Esophagus squamous epithelium (tissue), 5 donors: ENCODE measurements around the gene BLOC1S4. TPM values are rescaled to one million over a fixed set of nuclear protein-coding genes. Genes with fewer than 3 reads are reported as not detected.

ENCODE experiments used
- DNase-seq: peaks from one replicate; lab custom pipeline; 2025; lab: John Stamatoyannopoulos, UW
- H3K27ac ChIP-seq, 4 donors: fragments of 200-600 bp; sonication (generic); one replicate each; pipeline ENCODE4 v1.5.1; 2016 to 2019; ENCODE audit warnings: mild to moderate bottlenecking in 1 of 4
- H3K27me3 ChIP-seq, 4 donors: fragments of 200-600 bp; sonication (generic); 1 replicate in 3 of 4; 2 replicates in 1 of 4; pipeline versions ENCODE4 v1.5.1 to v1.6.0; 2017 to 2021; ENCODE audit warnings: antibody characterized with exemption in 1 of 4
- H3K36me3 ChIP-seq, 3 donors: fragments of 200-600 bp; sonication (generic); one replicate each; pipeline ENCODE4 v1.5.1; 2016 to 2019
- H3K4me1 ChIP-seq, 3 donors: fragments of 200-600 bp; sonication (generic); one replicate each; pipeline ENCODE4 v1.5.1; 2017 to 2019
- H3K4me3 ChIP-seq, 4 donors: fragments of 200-600 bp; sonication (generic); 1 replicate in 3 of 4; 2 replicates in 1 of 4; pipeline ENCODE4 v1.5.1; 2016 to 2019; ENCODE audit warnings: mild to moderate bottlenecking in 2 of 4, moderate library complexity in 1 of 4
- H3K9me3 ChIP-seq, 3 donors: fragments of 200-600 bp; sonication (generic); one replicate each; pipeline ENCODE4 v1.5.1; 2016 to 2019
- POLR2A ChIP-seq, 4 donors: fragments of 450-650 bp; IDR thresholded peaks; one replicate each; pipeline ENCODE4 v1.6.1; 2017; ENCODE audit warnings: antibody characterized with exemption in 4 of 4, mild to moderate bottlenecking in 4 of 4, moderate library complexity in 3 of 4
- WGBS, 2 donors: methylation state at CpG; one replicate each; pipeline ENCODE4 v1.1.5; 2018; 5-methylcytosine and 5-hydroxymethylcytosine counted together
- intact Hi-C: fragments of 100-400 bp; cut with DNase I; formaldehyde crosslinking; loops from one replicate; pipeline ENCODE4 v1.15.0; 2022
- total RNA-seq, 4 donors: library from RNA; depleted of rRNA; stranded (reverse); fragments of >200 nt; gene quantifications; one replicate each; pipeline ENCODE4 v1.1.0, GENCODE V29; 2016
- TF ChIP-seq, protein P1 (sequence below), 6 experiments: fragments of 450-650 bp in 4 of 6; fragments of 200-600 bp in 2 of 6; sonication (generic) in 2 of 6; IDR thresholded peaks; one replicate each; pipeline ENCODE4 v1.5.1; 2016 to 2019; ENCODE audit warnings: antibody characterized with exemption in 6 of 6, mild to moderate bottlenecking in 4 of 6, moderate library complexity in 4 of 6
- donor health status: DM: yes; HTN: yes; CAD: no.

The BLOC1S4 gene
- total RNA-seq, 4 donors from 2014 or later, result 12.4 to 19.6 (median 14.3) TPM

DNA sequence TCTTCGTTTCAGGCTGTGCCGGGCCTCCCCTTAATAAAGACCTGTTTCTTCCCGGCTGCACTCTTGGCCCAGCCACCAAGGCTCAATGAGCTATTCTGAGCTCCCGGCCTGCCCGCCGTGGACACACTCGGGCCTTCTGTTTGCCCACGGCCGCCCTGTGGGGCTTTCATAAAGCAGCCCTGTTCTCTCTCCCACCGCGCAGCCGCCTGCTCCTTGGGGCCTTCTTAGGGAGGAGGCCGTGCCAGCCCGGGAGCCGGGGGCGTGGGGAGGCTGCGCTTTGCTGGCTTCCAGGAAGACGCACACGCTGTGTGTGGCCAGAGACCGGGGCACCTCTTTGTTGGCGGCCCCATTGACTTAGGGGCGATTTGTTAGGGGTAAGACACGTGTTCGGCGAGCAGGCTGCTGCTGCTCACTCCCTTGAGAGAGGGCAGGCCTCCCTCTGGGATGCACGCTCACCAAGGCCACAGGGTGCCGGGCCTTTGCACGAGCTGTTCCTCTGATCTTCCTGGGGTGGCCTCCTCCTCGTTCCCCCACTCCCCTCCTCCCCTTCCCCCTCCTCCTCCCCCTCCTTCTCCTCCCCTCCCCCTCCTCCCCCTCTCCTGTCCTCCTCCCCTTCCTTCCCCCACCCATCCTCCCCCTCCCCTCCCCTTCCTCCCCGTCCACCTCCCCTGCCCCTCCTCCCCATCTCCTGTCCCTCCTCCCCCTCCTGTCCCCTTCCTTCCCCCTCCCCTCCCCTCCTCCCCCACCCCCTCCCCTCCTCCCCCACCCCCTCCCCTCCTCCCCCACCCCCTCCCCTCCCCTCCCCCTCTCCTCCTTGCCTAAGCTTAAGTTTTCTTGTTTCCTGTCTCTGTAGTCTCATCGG, 11.3 kb downstream of the BLOC1S4 start:
- WGBS, 2 donors, result 56 to 73% methylated on average over 16 to 20 of the region's 31 CpGs
- H3K4me3 ChIP-seq, result no peak overlapping the region
- peaks cover 1 to 18% (median 8%) of the 10 kb centered on the region in 3 donors for H3K4me1 ChIP-seq
- intact Hi-C loops, result no loop called here
- H3K9me3 ChIP-seq, result no peaks in the 10 kb centered on the region
- H3K27me3 ChIP-seq, result no peaks in the 10 kb centered on the region
- no peak for DNase-seq
- no peak overlapping the region for H3K27ac ChIP-seq
- no peak for TF ChIP-seq POLR2A (IDR thresholded peaks at IDR 0.05)
- TF ChIP-seq, protein P1, sequence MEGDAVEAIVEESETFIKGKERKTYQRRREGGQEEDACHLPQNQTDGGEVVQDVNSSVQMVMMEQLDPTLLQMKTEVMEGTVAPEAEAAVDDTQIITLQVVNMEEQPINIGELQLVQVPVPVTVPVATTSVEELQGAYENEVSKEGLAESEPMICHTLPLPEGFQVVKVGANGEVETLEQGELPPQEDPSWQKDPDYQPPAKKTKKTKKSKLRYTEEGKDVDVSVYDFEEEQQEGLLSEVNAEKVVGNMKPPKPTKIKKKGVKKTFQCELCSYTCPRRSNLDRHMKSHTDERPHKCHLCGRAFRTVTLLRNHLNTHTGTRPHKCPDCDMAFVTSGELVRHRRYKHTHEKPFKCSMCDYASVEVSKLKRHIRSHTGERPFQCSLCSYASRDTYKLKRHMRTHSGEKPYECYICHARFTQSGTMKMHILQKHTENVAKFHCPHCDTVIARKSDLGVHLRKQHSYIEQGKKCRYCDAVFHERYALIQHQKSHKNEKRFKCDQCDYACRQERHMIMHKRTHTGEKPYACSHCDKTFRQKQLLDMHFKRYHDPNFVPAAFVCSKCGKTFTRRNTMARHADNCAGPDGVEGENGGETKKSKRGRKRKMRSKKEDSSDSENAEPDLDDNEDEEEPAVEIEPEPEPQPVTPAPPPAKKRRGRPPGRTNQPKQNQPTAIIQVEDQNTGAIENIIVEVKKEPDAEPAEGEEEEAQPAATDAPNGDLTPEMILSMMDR (IDR thresholded peaks at IDR 0.05), result no peak
- no peaks in the 10 kb centered on the region for H3K36me3 ChIP-seq

DNA sequence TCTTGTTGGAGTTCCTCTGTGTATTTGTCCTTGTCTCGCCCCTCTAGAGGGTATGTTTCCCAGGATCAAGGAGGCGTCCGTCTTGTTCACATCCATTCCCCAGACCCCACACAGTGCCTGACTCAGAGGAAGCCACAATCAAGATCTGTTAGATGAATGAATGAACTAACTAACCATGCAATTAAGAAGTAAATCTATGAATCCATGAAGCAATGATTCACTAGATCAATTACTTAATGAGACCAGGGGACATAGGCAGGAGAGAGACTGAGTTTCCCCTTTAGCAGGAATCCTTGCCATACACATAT, 11.9 kb downstream of the BLOC1S4 start:
- TF ChIP-seq, protein P1 (IDR thresholded peaks at IDR 0.05), result no peak
- no peak for TF ChIP-seq POLR2A (IDR thresholded peaks at IDR 0.05)
- peaks cover 7 to 24% (median 14%) of the 10 kb centered on the region in 3 donors for H3K4me1 ChIP-seq
- no peak for DNase-seq
- H3K36me3 ChIP-seq, result no peaks in the 10 kb centered on the region
- H3K27me3 ChIP-seq, result no peaks in the 10 kb centered on the region
- H3K4me3 ChIP-seq, result no peak overlapping the region
- no peak overlapping the region for H3K27ac ChIP-seq
- 60 to 64% methylated on average over 1 to 2 of the region's 3 CpGs for WGBS, 2 donors
- no peaks in the 10 kb centered on the region for H3K9me3 ChIP-seq
- intact Hi-C loops, result no loop called here

DNA sequence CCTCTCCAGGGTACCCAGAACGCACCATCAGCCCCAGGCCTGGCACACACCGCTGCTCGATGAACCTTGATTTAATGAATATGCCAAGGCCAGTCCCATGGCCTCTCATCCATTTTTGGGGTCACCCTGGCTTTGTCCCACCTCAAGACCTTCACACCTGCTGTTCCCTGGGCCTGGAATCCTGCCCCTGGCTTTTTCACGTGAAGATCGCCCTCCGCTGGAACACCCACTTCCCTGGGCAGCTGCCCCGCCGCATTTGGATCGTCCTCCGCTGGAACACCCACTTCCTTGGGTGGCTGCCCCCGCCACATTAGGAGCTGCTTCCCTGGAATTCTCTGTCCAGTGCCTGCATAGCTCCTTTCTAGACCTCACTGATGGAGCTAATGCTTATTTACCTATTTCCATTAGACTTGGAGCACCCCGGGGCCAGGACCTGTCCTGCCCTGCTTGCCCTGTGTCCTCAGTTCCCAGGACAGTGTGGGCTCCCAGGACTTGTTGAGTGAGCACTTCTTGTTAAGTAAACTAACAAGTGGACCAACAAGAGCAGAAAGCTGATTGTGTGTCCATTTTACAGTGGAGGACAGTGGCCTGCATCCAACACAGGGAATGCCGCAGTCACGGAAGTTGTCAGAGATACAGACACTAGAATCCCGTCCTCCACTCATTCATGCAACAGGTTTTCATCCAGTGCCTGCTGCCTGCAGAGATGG, 12.5 kb downstream of the BLOC1S4 start:
- WGBS, 2 donors, result 80 to 87% methylated on average over 15 of the region's 15 CpGs
- intact Hi-C loops, result no loop called here

DNA sequence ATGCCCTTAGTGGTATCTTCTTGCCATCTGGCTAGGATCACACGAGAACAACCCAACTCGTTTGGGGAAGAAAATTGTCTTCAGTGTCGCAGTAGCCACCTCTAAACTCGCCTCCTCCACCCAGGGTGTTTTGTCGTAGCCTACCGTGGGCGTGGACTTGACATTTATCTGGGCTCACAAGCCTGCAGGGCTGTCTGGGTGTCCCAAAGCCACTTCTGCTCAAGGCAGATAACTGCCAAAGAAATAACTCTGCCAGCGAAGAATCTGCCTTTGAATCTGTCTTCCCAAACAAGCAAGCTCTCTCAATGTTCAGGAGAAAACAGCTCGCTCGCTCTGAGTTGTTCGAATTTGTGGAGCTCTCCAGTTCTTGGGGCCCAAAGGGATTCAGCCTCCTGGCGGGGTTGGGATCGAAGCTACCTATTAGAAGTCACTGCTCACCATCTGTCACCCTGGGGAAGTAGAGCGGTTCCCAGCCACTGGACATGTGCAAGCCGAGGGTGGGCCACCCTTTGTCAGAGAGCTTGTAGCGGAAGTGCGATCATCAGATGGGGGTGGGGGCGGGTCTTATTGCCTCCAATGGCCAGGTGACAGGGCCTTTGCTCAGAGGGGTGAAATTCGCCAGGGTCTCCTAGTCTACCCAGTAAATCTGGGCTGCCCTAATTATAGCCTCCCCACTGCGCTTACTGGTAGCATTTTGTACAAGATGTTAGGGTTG, 14.8 kb downstream of the BLOC1S4 start:
- H3K36me3 ChIP-seq, result no peaks in the 10 kb centered on the region
- no peak for TF ChIP-seq POLR2A (IDR thresholded peaks at IDR 0.05)
- TF ChIP-seq, protein P1 (IDR thresholded peaks at IDR 0.05), result no peak
- H3K27ac ChIP-seq, result no peak overlapping the region
- no peaks in the 10 kb centered on the region for H3K27me3 ChIP-seq
- no peaks in the 10 kb centered on the region for H3K9me3 ChIP-seq
- H3K4me3 ChIP-seq, result no peak overlapping the region
- intact Hi-C loops, result no loop called here
- H3K4me1 ChIP-seq, result peaks cover 11 to 23% (median 14%) of the 10 kb centered on the region in 3 donors
- 46 to 67% methylated on average over 7 to 15 of the region's 20 CpGs for WGBS, 2 donors
- no peak for DNase-seq

More for the DNA sequence above, 12.5 kb downstream of the BLOC1S4 start:
- H3K36me3 ChIP-seq, result no peaks in the 10 kb centered on the region
- no peak overlapping the region for H3K4me3 ChIP-seq
- peaks cover 11 to 30% (median 20%) of the 10 kb centered on the region in 3 donors for H3K4me1 ChIP-seq
- no peak overlapping the region for H3K27ac ChIP-seq
- H3K27me3 ChIP-seq, result no peaks in the 10 kb centered on the region
- no peaks in the 10 kb centered on the region for H3K9me3 ChIP-seq
- TF ChIP-seq, protein P1 (IDR thresholded peaks at IDR 0.05), result no peak
- TF ChIP-seq POLR2A (IDR thresholded peaks at IDR 0.05), result no peak
- DNase-seq, result no peak
